ENCODE measurements around the gene KANSL3. TPM values are rescaled to one million over a fixed set of nuclear protein-coding genes. Genes with fewer than 3 reads are reported as not detected.

KANSL3 gene
- polyA plus RNA-seq, 3 donors = 10.7 to 19.6 (median 13.8) TPM

DNA sequence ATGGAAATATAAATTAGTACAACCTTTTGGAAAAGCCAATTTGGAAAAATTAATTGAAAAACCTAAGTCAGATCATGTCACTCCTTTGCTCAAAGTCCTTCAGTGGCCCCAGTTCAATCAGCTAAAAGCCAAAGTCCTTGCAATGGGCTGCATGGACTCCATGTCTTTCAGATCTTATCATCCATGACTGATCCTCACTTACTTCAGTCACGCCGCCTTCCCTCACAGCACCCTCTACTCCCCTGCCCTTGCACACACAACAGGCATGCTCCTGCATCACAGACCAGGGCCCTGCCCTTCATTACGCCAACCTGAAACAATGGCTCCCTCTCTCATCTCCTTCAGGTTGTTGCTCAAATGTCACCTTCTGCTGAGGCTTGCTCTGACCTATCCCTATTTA, 15.6 kb downstream of the KANSL3 start:
- H3K27ac ChIP-seq (ENCODE audit: low read depth, low read length) = no peak overlapping the region
- 97 to 100% (median 99%) methylated on average over 3 of the region's 3 CpGs for WGBS, 3 donors

DNA sequence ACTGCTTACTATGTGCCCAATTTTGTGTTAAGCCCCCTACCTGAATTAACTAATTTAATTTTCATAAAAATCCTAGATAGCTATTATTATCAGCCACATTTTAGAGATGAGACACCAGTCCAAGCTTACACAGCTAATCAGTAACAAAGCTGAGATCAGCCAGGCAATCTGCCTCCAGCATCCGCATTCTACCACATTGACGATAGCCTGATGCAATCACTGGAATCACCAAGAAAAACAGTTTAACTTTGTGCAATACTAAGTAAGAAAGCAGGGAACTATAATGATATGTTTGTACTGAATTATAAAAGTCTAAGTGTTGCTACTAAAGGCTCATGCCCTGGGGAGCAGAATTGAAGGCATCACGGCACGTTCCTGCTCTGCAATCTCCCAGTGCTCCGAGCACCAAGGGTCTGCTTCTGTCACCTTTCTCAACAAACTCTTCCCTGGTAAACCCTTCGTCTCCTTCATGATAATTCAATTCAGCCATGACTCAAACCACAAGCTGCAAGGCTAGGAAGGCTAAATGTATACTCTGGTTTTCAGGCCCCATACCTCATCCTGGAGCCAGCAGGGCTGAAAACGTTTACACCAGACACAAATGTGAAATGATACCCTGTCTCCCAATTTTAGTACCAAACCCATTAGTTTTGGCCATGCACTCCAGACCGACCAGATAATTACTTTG, 19.4 kb downstream of the KANSL3 start:
- no peak overlapping the region for H3K27ac ChIP-seq (ENCODE audit: low read depth, low read length)
- 58 to 79% (median 58%) methylated on average over 8 of the region's 8 CpGs for WGBS, 3 donors

DNA sequence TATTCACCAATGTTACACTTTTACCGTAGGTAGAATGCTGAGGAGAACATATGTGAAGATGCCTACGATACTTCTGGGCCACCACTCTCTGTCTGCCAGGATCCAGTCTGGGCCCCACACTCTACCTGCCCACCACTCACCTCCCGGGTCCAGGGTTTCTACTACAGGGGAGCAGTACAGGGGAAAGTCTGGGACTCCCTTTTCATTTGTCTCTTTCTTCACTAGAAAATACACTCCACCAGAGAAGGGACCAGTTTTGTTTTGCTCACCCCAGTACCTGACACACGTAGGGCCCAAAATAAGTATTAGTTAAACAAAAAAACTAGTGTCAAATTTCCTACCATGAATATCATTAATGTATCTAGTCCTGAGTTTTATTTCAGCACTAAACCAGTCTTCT, 21.1 kb downstream of the KANSL3 start:
- 83 to 99% (median 89%) methylated on average over 4 of the region's 4 CpGs for WGBS, 3 donors

DNA sequence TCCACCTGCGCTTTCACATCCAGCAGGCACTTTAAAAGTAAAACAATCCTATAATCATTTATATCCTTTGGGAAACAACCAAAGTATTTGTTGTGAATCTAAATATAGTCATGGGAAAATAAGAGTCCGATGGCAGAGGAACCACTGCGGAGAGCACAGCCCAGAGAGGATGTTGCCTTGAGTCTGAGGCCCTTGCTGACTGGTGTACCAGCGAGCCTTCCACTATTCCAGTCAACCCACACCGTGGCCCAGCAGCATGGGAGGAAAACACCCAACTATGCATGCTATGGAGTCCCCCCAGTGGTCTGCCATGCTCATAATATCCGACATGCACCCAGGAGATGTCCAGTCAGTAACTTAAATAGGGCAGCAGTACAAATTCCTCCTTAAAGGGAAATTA, 21.6 kb downstream of the KANSL3 start:
- no peak overlapping the region for H3K27ac ChIP-seq (ENCODE audit: low read depth, low read length)
- 76 to 89% (median 87%) methylated on average over 6 of the region's 6 CpGs for WGBS, 3 donors

More for the DNA sequence above, 21.1 kb downstream of the KANSL3 start:
- no peak overlapping the region for H3K27ac ChIP-seq (ENCODE audit: low read depth, low read length)

DNA sequence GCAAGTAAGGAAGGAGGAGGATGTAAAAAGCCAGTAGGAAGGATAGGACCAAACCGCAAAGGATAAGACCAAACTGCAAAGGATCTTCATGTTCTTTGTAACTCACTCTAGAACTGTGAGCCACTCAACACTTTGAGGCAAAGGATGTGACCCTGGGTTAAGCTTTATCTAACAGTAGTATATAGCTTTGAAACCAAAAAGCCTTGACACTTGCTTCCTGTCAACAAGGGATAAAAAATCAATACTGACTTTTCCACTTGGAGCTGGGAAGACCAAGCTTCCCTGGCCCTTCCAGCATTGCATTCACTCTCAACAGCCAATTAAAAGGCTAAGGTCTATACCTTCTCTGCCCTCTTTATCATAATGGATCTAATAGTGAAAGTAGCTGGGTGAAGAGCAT, 22.0 kb downstream of the KANSL3 start:
- 85 to 97% (median 96%) methylated on average over 1 of the region's 1 CpG for WGBS, 3 donors
- H3K27ac ChIP-seq (ENCODE audit: low read depth, low read length) = no peak overlapping the region

DNA sequence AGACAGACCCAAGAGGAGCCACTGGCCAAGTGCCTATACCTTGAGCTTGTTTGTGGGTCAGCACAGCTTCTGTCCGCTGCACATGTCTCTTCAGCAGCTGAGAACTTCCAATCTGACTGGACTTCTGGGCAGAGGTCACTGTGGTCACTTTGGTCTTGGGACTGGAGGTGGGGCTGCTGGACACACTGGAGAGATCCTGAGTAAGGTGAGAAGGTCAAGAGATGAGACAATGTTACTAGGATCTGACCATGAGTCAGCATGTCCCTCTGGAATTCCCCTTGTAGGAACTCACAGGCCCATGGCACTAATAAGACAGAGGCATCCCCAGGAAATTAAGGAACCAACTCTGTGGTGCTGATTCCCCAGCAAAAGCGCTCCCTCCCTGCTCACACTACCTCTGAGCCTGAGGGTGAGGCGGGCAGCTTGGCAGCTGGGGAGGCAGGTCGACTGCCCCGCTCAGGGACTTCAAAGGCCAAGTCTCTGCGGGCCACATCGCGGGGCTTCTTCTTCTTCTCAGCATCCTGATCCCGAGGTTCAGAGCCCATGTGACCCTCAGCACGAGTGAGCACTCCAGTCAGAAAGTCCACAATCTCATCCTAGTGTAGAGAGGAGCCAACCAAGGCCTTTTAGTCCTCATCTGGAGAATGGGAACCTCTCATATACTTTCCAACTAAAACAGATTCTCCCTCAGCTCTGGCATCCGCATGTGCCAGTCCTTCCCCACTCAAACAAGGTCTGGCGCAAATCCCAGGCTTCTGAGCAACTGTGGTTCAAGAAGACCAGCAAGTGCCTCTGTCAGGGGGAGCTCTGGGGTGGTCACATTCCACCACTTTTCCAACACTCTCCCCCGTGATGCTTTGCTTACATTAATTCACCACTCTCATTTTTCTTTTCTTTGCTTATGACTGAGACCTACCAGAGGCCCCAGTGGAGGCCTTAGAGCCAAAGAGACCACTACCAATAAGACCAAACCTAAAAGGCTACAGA, 29.4 kb downstream of the KANSL3 start:
- no peak overlapping the region for H3K27ac ChIP-seq (ENCODE audit: low read depth, low read length)
- 87 to 91% (median 90%) methylated on average over 13 of the region's 13 CpGs for WGBS, 3 donors

DNA sequence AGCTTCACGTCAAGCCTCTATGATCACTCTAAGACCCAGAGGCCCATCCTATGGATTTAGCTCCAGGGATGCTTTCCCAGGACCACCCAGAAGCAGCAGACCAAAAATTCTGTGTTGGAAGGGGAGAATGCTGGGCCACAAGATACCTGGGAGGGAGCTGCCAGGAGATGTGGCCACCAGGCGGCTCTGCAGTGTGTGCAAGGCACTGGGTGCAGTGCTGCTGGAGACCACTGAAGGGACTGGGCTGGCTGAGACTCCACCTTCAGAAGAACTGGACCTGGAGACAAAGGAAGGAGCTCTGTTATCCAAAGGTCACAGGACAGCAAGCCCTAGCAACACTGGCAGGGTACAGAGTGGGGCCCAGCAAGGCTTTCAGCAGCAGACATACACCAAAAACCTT, 34.0 kb downstream of the KANSL3 start:
- H3K27ac ChIP-seq (ENCODE audit: low read depth, low read length) = no peak overlapping the region
- whole genome bisulfite sequencing, 3 donors = 88 to 92% (median 90%) methylated on average over 2 of the region's 2 CpGs

DNA sequence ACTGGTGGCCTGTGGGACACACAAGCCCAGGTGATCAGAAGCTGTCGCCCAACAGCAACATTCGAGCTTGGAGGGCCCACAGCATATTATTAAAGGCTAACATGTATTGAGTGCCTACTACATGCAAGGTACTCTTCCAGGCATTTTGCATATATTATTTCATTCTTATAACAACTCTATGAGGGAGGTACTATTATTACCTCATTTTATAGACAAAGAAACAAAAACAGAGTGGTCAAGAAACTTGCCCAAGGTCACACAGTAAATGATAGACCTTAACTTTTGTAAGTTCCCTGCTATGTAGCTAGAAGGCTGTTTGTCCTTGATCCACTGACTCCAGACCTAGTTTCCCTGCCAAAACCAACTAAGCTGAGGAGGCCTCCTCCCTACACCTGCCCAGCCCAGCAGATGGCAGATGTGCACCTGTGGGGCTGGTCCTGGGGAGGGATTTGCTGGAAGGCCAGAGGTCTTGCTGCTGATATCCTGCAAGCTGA, 35.7 kb downstream of the KANSL3 start:
- H3K27ac ChIP-seq (ENCODE audit: low read depth, low read length) = no peak overlapping the region
- WGBS, 3 donors = 58 to 100% (median 99%) methylated on average over 2 of the region's 2 CpGs

DNA sequence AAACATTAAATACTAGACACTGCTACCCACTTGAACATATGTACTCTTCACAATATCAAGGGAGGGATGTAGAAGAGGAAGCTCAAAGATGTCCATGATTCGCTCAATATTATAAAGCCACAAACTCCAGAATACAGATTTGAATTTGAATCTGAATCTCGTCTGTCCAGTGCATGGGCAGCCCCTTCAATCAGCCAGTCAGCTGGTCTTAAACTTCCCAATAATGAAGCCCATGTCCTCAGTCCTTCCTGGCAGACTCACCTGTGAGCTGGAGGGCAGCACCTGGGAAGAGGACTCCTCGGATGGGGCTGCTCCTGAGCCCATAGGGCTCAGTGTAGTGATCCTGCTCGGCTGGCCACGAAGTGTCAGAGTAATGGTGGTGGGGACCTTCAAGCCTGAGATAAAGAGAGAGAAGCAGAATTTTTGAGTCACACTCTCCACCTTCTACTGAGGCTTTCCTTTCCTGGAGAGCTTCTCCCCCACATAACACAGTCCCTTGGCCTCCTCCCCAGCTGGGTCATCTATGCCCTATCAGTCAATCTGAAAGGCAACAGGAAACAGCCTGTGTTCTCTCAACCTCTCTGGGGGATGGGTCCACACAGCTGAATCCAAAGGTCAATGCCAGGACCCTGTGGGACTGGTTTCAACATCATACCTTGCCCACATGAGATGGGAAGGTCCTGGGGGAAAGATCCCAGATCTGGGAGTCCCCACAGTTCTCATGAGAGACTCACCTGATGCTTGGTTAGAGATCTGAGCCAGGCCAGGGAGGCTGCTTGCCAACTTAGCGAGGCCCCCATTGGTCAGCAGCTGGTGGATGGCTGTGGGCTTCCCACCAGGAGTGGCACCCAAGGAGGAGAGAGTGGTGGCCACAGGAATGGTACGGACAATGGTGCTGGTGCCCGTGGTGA, 36.5 kb downstream of the KANSL3 start:
- H3K27ac ChIP-seq (ENCODE audit: low read depth, low read length) = no peak overlapping the region
- 56 to 92% (median 91%) methylated on average over 8 of the region's 8 CpGs for whole genome bisulfite sequencing, 3 donors

DNA sequence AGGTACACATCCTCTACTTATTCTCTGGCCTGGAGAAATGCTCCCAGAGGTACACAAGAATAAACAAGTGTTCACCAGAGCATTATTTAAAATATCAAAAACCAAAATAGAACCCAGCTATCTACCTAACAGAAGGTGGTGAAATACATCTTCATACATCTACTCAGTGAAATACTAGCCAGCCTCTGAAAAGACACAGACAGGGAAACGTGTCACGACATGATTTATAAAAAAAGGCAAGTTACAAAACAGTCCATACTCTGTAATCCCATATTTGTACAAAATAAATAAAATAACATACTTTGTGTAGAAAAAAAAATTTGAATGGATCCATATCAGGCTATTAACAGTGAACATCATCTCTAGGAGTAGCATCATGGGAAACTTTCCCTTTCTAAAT, 38.2 kb downstream of the KANSL3 start:
- H3K27ac ChIP-seq (ENCODE audit: low read depth, low read length) = no peak overlapping the region
- 83 to 87% (median 85%) methylated on average over 2 of the region's 2 CpGs for WGBS, 3 donors

DNA sequence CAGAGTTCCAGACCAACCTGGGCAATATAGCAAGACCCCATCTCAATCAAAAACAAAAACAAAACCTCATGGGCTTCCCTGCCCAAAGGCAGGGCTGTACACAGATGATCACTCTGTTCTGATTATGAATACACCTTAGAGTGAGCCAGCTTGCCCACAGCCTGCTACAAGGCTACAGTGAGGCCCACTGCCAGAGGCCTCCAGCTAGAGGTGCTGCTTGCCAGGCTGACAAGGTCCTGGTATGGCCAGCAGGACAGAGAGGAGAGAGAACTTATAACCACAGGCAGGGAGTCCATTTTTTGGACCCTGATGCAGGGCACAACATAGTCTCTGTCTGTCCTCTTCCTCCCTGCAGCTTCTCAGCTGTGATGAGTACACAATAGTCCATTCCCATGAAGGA, 41.5 kb downstream of the KANSL3 start:
- no peak overlapping the region for H3K27ac ChIP-seq (ENCODE audit: low read depth, low read length)

DNA sequence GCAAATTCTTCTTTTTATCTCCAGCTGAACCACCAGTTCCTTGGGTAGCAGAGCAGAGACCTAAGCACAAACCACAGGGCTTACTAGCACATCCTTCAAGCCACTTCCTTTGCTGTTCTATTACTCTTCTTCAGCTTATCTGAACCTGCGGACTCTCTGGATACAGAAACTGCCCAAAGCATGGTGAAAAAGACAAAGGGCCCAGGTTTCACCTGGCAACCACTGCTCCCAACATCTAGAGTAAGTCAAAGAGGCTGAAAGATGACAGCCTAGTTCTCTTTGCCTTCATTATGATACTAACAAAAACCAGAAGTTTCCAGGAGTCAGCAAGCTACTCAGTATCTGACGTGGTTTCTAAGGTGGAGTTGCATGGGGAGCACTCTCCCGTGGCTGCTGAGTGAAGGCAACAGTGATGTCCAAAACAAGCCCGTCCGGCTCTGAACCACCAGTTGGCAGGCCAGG, 43.4 kb downstream of the KANSL3 start:
- WGBS, 3 donors = 77 to 92% (median 82%) methylated on average over 5 of the region's 5 CpGs
- H3K27ac ChIP-seq (ENCODE audit: low read depth, low read length) = no peak overlapping the region

DNA sequence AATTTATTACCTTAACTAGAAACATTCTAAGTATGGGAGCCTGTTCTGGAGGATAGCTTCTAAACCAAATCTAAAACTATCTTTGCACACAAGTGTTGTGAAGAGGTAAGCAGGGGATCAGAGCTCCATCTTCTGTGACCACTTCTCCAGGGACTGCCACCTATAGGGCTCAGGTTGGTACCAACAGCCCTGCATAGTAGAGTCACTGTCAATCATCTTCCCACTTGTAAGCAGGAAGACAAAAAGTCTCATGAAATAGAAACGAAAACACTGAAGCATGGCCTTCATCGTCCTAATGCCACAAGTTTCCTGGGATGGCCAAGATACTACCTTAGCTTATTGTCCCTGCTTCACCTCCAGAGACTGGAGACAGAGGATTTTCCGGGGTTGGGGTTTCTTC, 43.8 kb downstream of the KANSL3 start:
- WGBS, 3 donors = 59 to 83% (median 67%) methylated on average over 3 of the region's 3 CpGs
- no peak overlapping the region for H3K27ac ChIP-seq (ENCODE audit: low read depth, low read length)

DNA sequence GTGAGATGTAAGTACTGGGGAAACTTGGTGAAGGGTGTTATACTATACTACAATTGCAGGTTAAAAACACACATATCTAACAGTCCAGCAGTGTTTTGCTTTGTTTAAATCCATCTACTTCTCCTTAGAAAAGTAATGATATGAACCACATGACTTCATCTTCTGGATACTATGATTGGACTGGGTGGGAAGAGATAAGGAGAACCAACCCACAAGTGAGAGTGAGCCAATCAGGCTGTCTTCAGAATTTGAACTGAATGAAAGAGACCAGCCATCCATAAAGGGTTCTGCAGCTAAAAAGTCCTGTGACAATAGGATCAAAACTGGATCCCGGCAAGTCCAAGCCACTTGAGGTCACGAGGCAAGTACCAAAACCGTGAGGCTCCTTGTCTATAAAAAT, 46.6 kb downstream of the KANSL3 start:
- WGBS, 3 donors = 91 to 99% (median 98%) methylated on average over 3 of the region's 3 CpGs
- H3K27ac ChIP-seq (ENCODE audit: low read depth, low read length) = no peak overlapping the region

DNA sequence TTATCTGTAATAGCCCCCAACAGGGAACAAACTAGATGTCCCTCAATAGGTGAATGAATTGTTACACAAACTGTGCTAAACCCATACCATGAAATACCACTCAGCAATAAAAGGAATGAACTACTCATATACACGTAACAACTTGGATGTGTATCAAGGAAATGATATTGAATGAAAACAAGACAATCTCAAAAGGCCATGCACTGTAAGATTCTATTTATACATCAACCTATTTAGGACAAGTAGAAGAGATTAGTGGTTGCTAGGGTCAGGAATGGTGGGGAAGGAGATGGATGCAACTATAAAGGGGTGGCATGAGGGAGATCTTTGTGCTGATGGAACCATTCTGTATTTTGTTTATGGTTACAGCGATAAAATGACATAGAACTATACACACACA, 47.1 kb downstream of the KANSL3 start:
- 84 to 94% (median 86%) methylated on average over 2 of the region's 2 CpGs for WGBS, 3 donors
- no peak overlapping the region for H3K27ac ChIP-seq (ENCODE audit: low read depth, low read length)

DNA sequence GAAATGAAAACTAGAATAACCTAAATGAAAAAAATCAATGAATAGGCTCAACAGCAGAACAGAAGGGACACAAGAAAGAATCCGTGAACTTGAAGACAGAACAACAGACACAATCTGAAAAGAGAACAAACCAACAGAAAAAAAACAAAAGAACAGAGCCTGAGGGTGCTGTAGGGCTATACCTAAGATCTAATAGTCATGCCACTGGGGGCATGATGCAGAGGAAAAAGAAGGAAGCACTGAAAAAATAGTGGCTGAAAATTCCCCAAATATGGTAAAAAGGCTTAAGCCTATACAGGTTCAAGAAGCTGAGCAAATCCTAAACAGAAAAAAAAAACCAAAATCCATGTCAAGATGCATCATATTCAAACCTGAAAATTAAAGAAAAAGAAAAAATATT, 50.3 kb downstream of the KANSL3 start:
- 93 to 100% (median 94%) methylated on average over 1 of the region's 1 CpG for WGBS, 3 donors
- H3K27ac ChIP-seq (ENCODE audit: low read depth, low read length) = no peak overlapping the region

DNA sequence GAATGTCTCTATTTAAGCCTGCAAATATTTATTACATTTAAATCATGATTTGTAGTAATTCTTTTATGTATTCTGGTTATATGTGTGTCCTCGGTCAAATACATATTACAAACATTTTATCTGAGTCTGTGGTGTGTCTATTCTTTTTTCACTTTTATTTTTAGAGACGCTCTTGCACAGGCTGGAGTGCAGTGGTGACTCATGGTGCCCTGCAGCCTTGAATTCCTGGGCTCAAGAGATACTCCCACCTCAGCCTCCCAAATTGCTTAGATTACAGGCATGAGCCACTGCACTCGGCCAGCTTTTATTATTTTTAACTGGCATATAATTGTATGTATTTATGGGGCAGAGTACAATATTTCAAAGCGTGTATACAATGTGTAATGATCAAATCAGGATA, 54.1 kb downstream of the KANSL3 start:
- H3K27ac ChIP-seq (ENCODE audit: low read depth, low read length) = no peak overlapping the region
- WGBS, 3 donors = 89 to 95% (median 91%) methylated on average over 4 of the region's 4 CpGs

DNA sequence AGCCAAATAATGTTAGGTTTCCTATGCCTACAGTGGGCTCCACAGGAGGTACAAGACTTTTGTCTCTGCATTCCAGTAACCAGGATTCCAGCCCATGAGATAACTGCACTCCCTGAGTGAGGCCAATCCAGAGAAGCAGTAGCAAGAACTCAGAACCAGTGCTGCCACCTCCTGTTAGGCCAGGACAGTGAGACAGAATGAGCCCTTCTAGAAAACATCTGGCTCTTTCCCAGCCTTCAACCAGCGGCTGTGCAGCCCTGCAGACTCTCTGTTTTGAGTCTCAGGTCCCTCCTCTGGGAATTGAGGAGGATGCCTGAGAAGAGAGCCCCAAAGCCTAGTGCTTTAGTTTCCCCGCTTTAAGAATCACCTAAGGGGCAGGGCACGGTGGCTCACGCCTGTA, 57.3 kb downstream of the KANSL3 start:
- WGBS, 3 donors = 72 to 89% (median 88%) methylated on average over 4 of the region's 4 CpGs
- no peak overlapping the region for H3K27ac ChIP-seq (ENCODE audit: low read depth, low read length)
